Measurements from ENCODE around the gene IMPA2.

- TF ChIP-seq POLR2A (IDR thresholded peaks at IDR 0.05; ENCODE audit: low read depth, low read length) (no peak), POLR2AphosphoS5 (IDR thresholded peaks at IDR 0.05; ENCODE audit: low read depth, low read length) (no peak), TAF1 (IDR thresholded peaks at IDR 0.05; ENCODE audit: borderline replicate concordance, low read depth, low read length) (no peak)
Measured at GRCh38 chr18:11946756-11947155, 34.6 kb upstream of the IMPA2 start.

Data from GM12892 (cell line).